ENCODE results near the gene KNDC1. TPM values are rescaled to one million over a fixed set of nuclear protein-coding genes. Genes with fewer than 3 reads are reported as not detected.
"Not testable (repeated sequence)": the region's sequence is repeated elsewhere in the genome, so short reads cannot be mapped to it uniquely, and the experiment has no call there.

Gene KNDC1
- total RNA-seq, 1 donor from 2014 or later = 4.8 TPM

DNA sequence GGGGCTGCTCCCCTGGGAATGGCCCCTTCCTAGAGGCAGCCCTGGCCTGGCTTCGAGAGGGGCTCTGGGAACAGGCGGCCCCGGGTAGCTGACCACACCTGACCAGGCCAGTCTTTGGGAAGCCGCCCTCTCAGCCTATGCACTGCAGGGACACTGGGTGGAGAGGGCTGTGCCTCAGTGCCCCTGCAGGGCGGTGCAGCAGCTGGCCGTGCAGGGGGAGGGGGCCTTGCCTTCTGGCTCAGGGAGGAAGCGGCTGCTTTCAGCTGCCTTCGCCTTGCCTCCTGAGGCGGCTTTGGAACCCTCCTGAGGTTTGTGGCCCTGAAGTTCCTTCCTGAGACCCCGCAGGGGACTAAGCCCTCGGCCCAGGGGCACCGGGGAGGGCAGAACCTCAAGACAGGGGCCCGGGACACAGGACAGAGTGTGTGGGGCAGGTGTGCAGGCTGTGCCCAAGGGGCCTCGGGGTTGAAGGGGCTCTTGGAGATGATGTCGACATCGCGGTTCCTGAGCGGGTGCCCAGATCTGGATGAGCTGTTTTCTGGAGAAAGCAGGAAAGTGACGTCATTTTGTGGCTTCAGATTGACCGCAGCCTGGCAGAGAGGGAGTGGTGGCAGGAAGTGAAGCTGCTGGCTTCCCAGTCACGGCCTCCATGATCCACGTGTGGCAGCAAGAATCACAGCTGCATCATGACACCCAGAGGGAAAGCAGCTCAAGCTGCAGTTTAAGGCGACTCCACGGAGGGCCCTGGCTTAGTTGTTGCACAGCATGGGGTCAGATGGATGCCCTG, 99.0 kb downstream of the KNDC1 start:
- DNase-seq (ENCODE audit: low spot score) = peak; percentile 91

DNA sequence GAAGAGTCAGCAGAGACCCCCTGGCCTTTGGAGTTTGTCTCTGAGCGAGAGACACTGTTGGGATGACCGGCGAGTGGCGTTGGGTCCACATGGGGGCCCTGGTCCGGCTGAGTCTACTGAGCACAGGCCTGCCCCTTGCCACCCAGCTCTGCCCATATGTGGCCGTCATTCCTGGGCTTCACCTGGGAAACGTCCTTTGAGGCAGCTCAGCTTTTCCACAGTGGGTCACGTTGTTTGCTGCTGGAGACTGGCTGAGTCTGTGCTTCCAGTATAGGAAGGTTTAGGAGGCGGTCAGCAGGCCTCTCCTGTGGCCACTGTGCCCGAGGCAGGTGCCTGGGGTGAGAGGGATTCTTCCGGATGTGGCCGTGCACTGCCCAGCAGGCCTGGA, 99.6 kb downstream of the KNDC1 start:
- DNase-seq (ENCODE audit: low spot score) = no peak

- DNase-seq (ENCODE audit: low spot score) = peak; percentile 50
These were observed 101.1 kb downstream of the KNDC1 start for GRCh38 chr10:133260895-133261725.

- DNase-seq (ENCODE audit: low spot score) = peak; percentile 82
These were observed 101.8 kb downstream of the KNDC1 start for GRCh38 chr10:133261726-133262325.

- DNase-seq (ENCODE audit: low spot score) = no peak
These were observed 102.7 kb downstream of the KNDC1 start for GRCh38 chr10:133262696-133263095.

- DNase-seq (ENCODE audit: low spot score) = no peak
These were observed 103.7 kb downstream of the KNDC1 start for GRCh38 chr10:133263674-133264073.

- no peak for DNase-seq (ENCODE audit: low spot score)
These were observed 104.4 kb downstream of the KNDC1 start for GRCh38 chr10:133264461-133264860.

DNA sequence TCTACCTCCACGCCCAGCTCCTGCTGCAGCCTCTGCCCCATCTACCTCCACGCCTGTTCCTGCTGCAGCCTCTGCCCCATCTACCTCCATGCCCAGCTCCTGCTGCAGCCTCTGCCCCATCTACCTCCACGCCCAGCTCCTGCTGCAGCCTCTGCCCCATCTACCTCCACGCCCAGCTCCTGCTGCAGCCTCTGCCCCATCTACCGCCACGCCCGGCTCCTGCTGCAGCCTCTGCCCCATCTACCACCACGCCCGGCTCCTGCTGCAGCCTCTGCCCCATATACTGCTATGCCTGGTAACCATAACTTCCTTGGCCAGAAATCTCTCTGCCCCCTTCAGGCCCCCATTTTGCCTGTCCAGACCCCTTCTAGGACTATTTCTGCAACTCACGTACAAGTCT, 105.0 kb downstream of the KNDC1 start:
- DNase-seq (ENCODE audit: low spot score) = not testable (repeated sequence)

DNA sequence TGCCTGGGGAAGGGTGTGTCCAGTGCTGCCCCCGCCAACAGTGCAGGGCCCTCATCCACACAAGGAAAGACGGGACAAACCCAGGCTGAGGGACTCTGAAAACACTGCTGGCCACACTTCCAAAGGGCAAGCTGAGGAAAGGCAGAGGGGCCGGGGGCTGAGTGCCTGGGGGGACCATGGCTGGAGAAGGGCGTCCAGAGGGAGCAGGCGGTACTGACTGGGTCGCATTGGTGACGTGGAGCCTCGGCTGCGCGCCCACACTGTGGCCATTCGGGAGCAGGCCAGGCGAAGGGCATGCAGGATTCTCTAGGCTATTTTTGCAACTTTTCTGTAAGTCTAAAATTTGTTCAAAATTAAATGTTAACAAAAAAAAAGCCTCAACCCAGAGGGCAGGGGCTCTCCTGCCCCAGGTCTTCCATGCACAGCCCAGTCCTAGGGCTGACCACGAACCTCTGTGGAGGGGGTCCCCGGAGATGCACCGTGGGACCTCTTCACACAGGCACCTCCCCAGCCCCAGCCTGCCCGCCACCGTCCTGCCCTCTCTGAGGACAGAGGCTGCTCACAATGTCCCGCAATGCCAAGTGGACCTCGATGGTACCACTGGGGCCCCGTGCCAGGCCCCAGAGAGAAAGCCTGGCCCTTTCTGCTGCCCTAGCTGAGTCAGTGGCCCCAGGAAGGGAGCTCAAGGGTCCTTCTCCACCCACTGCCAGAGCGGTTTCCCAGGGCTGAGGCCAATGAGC, 106.2 kb downstream of the KNDC1 start:
- no peak for DNase-seq (ENCODE audit: low spot score)

DNA sequence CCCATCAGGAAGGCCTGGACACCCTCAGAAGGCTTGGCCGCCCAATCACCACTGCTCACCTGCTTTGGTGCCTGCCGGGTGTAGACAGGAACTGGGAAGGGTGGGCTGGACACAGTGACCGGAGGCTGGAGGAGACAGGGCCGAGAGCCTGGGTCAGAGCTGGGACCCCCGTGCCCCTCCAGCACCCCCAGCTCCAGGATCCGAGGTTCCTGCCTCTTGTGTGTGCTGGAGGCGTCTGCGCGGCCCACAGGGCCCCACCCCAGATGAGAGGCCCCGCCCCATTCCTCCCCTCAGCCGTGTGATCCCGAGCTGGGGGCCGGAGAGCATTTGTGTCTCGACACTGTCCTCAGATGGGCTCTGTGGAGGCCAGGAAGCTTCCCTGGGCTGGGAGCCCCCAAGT, 107.3 kb downstream of the KNDC1 start:
- no peak for DNase-seq (ENCODE audit: low spot score)

DNA sequence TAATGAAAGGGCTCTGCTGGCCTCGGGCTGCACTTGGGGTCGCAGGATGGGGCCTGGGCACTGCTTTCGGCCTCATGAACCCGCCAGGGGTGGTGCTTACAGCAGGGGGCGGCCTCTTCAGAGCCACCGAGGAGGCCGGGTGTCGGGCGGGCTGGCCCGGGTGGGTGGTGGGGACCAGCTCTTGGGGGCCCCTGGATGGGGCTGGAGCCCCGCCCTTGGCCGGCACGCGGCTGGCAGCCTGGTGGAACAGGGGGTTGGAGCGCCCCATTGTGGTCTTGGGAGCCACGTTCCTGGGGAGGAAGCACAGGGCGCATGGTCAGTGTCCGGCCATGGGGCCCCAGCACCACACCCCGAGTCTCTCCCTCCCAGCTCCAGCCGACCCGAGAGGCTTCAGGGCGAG, 107.8 kb downstream of the KNDC1 start:
- DNase-seq (ENCODE audit: low spot score) = no peak

GRCh38 chr10:133268532-133268931, 108.5 kb downstream of the KNDC1 start:
- no peak for DNase-seq (ENCODE audit: low spot score)

- no peak for DNase-seq (ENCODE audit: low spot score)
These were observed 109.3 kb downstream of the KNDC1 start for GRCh38 chr10:133269367-133269766.

- no peak for DNase-seq (ENCODE audit: low spot score)
These were observed 110.2 kb downstream of the KNDC1 start for GRCh38 chr10:133270204-133270603.

DNA sequence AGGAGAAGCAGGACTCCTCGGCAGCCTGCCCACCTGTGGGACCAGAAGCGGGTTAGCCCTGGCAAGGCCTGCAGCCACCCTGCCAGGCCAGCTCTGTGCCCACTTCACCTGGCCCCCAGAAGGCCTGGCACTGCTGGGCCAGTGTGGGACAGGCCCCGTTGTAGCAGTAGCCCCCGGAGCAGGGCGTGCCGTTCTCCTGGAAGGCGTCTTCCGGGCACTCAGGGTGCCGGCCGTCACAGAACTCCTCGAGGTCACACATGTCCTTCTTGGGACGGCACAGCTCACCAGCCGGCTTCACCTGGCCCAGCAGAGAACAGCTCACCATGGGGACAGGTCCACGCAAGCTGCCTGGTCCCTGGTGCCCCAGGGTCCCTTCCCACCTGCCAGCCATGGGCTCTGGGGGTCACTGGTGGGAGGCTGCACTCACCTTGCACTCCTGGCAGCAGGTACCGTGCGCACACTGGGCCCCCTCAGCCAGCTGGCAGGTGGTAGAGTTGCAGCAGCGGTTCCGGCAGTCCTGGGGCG, 110.8 kb downstream of the KNDC1 start:
- no peak for DNase-seq (ENCODE audit: low spot score)

DNA sequence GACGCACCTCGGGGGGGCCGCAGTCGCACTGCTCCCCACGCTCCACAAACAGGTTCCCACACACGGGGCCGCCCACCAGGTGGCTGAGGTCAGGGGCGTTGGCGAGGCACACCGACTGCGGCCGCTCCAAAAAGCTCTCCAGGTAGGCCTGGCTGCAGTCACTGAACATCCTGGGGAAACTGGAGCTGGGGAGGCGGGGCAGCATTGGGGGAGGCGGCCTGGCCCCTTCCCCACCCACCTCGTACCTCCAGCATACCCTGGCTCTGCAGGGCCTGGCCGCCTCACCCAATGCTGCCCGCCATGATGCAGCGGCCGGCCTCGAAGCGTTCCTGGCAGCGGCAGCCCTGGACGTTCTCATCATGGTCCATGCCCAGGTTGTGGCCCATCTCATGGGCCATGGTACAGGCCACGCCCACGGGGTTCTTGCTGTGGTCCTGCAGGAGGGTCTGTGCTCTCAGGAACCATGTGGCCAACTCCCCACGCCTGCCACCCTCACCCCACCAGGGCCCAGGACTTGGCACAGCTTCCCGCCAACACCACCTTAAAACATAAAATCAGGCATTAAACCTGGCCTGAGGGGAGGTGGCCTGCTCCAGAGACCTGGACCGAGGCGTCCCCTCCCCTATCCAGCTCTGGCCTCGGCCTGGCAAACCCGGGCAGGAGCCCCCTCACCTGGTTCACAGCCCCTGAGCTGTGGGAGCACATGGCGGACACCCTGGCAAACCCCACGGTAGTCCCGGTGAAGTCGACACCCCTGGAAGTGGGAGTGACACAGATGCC, 111.7 kb downstream of the KNDC1 start:
- no peak for DNase-seq (ENCODE audit: low spot score)

DNA sequence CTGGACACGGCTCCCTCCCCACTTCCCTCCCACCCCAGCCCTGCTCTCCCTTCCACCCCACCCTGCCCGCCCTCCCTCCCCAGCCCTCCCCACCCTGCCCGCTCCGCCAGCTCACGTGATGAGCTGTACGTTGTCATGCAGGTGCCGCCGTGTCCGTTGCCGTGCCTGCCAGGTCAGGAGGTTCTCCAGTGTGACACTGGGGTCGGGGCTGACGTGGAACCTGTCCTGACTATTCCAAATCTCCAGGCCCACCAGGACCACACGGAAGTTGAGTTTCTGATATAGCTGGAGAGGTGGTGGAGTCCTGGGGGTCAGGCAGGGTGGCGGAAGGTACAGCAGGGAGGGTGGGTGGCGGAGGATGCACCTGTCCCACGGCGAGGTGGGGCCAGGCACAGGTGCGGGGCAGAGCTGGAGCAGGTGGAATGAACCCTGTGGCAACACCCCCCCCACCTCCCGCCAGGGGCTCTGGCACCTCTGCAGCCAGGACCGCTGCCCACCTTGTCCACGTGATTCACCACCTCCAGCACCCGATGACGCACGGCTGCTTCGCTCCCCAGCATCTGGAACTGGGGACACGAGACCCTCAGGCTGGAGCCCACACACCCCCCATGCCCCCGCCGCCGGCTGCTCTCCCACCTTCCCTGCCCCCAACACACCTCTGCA, 112.4 kb downstream of the KNDC1 start:
- no peak for DNase-seq (ENCODE audit: low spot score)

GRCh38 chr10:133272964-133273420, 113.0 kb downstream of the KNDC1 start:
- no peak for DNase-seq (ENCODE audit: low spot score)

GRCh38 chr10:133273534-133274143, 113.6 kb downstream of the KNDC1 start:
- DNase-seq (ENCODE audit: low spot score) = no peak
